Esophagus squamous epithelium (tissue), 5 donors: ENCODE results near the gene NPPC. TPM values are rescaled to one million over a fixed set of nuclear protein-coding genes. Genes with fewer than 3 reads are reported as not detected.

Source experiments
- DNase-seq: peaks from one replicate; lab custom pipeline; 2025; lab: John Stamatoyannopoulos, UW
- H3K27ac ChIP-seq, 4 donors: fragments of 200-600 bp; sonication (generic); one replicate each; pipeline ENCODE4 v1.5.1; 2016 to 2019; ENCODE audit warnings: mild to moderate bottlenecking in 1 of 4
- H3K27me3 ChIP-seq, 4 donors: fragments of 200-600 bp; sonication (generic); 1 replicate in 3 of 4; 2 replicates in 1 of 4; pipeline versions ENCODE4 v1.5.1 to v1.6.0; 2017 to 2021; ENCODE audit warnings: antibody characterized with exemption in 1 of 4
- H3K36me3 ChIP-seq, 3 donors: fragments of 200-600 bp; sonication (generic); one replicate each; pipeline ENCODE4 v1.5.1; 2016 to 2019
- H3K4me1 ChIP-seq, 3 donors: fragments of 200-600 bp; sonication (generic); one replicate each; pipeline ENCODE4 v1.5.1; 2017 to 2019
- H3K4me3 ChIP-seq, 4 donors: fragments of 200-600 bp; sonication (generic); 1 replicate in 3 of 4; 2 replicates in 1 of 4; pipeline ENCODE4 v1.5.1; 2016 to 2019; ENCODE audit warnings: mild to moderate bottlenecking in 2 of 4, moderate library complexity in 1 of 4
- H3K9me3 ChIP-seq, 3 donors: fragments of 200-600 bp; sonication (generic); one replicate each; pipeline ENCODE4 v1.5.1; 2016 to 2019
- POLR2A ChIP-seq, 4 donors: fragments of 450-650 bp; IDR thresholded peaks; one replicate each; pipeline ENCODE4 v1.6.1; 2017; ENCODE audit warnings: antibody characterized with exemption in 4 of 4, mild to moderate bottlenecking in 4 of 4, moderate library complexity in 3 of 4
- WGBS, 2 donors: methylation state at CpG; one replicate each; pipeline ENCODE4 v1.1.5; 2018; 5-methylcytosine and 5-hydroxymethylcytosine counted together
- intact Hi-C: fragments of 100-400 bp; cut with DNase I; formaldehyde crosslinking; loops from one replicate; pipeline ENCODE4 v1.15.0; 2022
- total RNA-seq, 4 donors: library from RNA; depleted of rRNA; stranded (reverse); fragments of >200 nt; gene quantifications; one replicate each; pipeline ENCODE4 v1.1.0, GENCODE V29; 2016
- TF ChIP-seq, protein P1 (sequence below), 6 experiments: fragments of 450-650 bp in 4 of 6; fragments of 200-600 bp in 2 of 6; sonication (generic) in 2 of 6; IDR thresholded peaks; one replicate each; pipeline ENCODE4 v1.5.1; 2016 to 2019; ENCODE audit warnings: antibody characterized with exemption in 6 of 6, mild to moderate bottlenecking in 4 of 6, moderate library complexity in 4 of 6
- donor health status: DM: yes; HTN: yes; CAD: no.

Gene NPPC
- total RNA-seq, 4 donors from 2014 or later = 0.49 to 11.2 TPM; not detected in 2

GRCh38 chr2:231908584-231908983, 17.6 kb downstream of the NPPC start:
- TF ChIP-seq POLR2A (IDR thresholded peaks at IDR 0.05) = no peak
- TF ChIP-seq, protein P1, sequence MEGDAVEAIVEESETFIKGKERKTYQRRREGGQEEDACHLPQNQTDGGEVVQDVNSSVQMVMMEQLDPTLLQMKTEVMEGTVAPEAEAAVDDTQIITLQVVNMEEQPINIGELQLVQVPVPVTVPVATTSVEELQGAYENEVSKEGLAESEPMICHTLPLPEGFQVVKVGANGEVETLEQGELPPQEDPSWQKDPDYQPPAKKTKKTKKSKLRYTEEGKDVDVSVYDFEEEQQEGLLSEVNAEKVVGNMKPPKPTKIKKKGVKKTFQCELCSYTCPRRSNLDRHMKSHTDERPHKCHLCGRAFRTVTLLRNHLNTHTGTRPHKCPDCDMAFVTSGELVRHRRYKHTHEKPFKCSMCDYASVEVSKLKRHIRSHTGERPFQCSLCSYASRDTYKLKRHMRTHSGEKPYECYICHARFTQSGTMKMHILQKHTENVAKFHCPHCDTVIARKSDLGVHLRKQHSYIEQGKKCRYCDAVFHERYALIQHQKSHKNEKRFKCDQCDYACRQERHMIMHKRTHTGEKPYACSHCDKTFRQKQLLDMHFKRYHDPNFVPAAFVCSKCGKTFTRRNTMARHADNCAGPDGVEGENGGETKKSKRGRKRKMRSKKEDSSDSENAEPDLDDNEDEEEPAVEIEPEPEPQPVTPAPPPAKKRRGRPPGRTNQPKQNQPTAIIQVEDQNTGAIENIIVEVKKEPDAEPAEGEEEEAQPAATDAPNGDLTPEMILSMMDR (IDR thresholded peaks at IDR 0.05) = no peak
- Histone ChIP-seq H3K27ac (no peak overlapping the region), H3K36me3 (no peaks in the 10 kb centered on the region), H3K27me3 (peaks cover 0 to 4% (median 0%) of the 10 kb centered on the region in 4 donors), H3K4me3 (no peak overlapping the region), H3K9me3 (no peaks in the 10 kb centered on the region), H3K4me1 (peaks cover 0 to 7% (median 0%) of the 10 kb centered on the region in 3 donors)
- intact Hi-C loops = loop anchor here (5.0 to 10.0 kb wide), 2 partner anchors 419 to 526 kb away; no protein-coding TSS in a partner anchor
- 90 to 91% methylated on average over 8 of the region's 8 CpGs for WGBS, 2 donors
- no peak for DNase-seq

DNA sequence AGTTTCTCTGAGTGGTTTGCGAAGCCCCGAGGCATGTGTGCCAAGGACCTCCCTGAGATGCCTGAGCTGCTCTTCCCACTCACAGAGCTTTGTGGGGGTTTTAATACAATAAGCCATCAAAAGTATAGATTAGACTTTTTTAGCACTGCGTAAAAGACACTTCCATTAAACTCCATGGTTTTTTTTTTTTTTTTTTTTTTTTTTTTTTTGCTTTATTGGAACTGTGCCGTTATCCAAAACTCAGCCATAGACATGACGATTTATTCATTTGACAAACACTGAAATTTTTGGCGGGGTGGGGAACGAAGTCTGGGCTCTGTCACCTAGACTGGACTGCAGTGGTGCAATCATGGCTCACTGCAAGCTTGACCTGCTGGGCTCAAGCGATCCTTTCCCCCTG, 18.4 kb downstream of the NPPC start:
- peaks cover 0 to 4% (median 0%) of the 10 kb centered on the region in 4 donors for H3K27me3 ChIP-seq

GRCh38 chr2:231905026-231905425, 21.2 kb downstream of the NPPC start:
- H3K27me3 ChIP-seq = peaks cover 0 to 15% (median 0%) of the 10 kb centered on the region in 4 donors
- no CpG with 5 or more reads among the region's 4 CpGs for WGBS, 2 donors
- H3K9me3 ChIP-seq = no peaks in the 10 kb centered on the region
- H3K27ac ChIP-seq = no peak overlapping the region
- no peak for TF ChIP-seq POLR2A (IDR thresholded peaks at IDR 0.05)
- TF ChIP-seq, protein P1 (IDR thresholded peaks at IDR 0.05) = no peak
- no peak overlapping the region for H3K4me3 ChIP-seq
- no peak for DNase-seq
- peaks cover 0 to 11% (median 0%) of the 10 kb centered on the region in 3 donors for H3K4me1 ChIP-seq
- no peaks in the 10 kb centered on the region for H3K36me3 ChIP-seq
- intact Hi-C loops = loop anchor here (5.0 to 10.0 kb wide), 2 partner anchors 422 to 530 kb away; no protein-coding TSS in a partner anchor

More for the DNA sequence above, 18.4 kb downstream of the NPPC start:
- no peak for DNase-seq
- Histone ChIP-seq H3K36me3 (no peaks in the 10 kb centered on the region), H3K27ac (no peak overlapping the region), H3K4me3 (no peak overlapping the region), H3K9me3 (no peaks in the 10 kb centered on the region), H3K4me1 (peaks cover 0 to 7% (median 0%) of the 10 kb centered on the region in 3 donors)
- intact Hi-C loops = loop anchor here (5.0 to 10.0 kb wide), 2 partner anchors 420 to 527 kb away; no protein-coding TSS in a partner anchor
- TF ChIP-seq, protein P1 (IDR thresholded peaks at IDR 0.05) = no peak
- TF ChIP-seq POLR2A (IDR thresholded peaks at IDR 0.05) = no peak
- 90 to 96% methylated on average over 8 of the region's 8 CpGs for WGBS, 2 donors

DNA sequence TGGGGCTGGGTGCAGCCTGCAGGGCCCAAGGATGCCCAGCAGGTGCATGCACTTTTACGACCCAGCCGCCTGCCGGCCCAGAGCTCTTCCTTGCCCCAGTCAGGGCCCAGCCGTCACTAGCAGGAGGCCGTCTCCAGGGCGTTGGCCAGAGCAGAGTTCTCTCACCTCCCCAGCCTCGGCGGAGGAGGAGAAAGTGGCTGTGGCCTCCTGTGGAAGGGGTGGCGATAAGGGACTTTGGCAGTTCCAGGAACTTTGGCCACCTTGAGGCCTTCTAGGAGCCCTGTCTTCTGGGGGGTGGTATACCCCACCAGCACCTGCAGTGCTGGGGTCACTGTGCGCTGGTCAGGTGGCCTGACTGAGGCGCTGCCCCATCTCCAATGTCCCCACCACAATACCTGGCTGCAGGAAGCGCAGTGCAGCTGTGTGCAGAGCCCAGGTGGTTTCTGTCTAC, 22.0 kb downstream of the NPPC start:
- intact Hi-C loops = loop anchor here (10.0 kb wide), 1 partner anchor 531 kb away; no protein-coding TSS in a partner anchor
- TF ChIP-seq POLR2A (IDR thresholded peaks at IDR 0.05) = no peak
- TF ChIP-seq, protein P1 (IDR thresholded peaks at IDR 0.05) = no peak

DNA sequence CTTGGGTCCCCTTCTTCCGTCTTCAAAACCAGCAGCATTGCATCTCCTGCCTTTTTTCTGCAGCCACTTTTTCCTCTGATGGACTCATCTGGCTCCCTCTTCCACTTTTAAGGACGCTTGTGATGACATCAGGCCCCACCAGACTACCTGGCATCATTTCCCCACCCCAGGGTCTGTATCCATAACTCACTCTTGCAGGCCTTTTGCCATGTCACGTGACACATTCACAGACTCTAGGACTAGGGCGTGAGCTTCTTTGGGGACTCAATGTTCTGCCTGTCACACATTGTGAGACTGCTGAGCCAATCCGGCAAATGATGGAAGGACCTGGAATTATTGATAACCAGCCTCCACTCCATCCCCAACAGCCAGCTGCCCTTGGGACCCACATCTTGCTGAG, 23.6 kb downstream of the NPPC start:
- H3K27me3 ChIP-seq = peaks cover 0 to 19% (median 0%) of the 10 kb centered on the region in 4 donors
- 70 to 76% methylated on average over 5 of the region's 5 CpGs for WGBS, 2 donors
- TF ChIP-seq POLR2A (IDR thresholded peaks at IDR 0.05) = no peak
- TF ChIP-seq, protein P1 (IDR thresholded peaks at IDR 0.05) = no peak
- intact Hi-C loops = loop anchor here (10.0 kb wide), 1 partner anchor 532 kb away; no protein-coding TSS in a partner anchor
- no peak overlapping the region for H3K4me3 ChIP-seq
- H3K4me1 ChIP-seq = peaks cover 0 to 11% (median 0%) of the 10 kb centered on the region in 3 donors
- H3K27ac ChIP-seq = no peak overlapping the region
- H3K36me3 ChIP-seq = no peaks in the 10 kb centered on the region
- H3K9me3 ChIP-seq = no peaks in the 10 kb centered on the region
- no peak for DNase-seq

More for the DNA sequence above, 22.0 kb downstream of the NPPC start:
- Histone ChIP-seq H3K9me3 (no peaks in the 10 kb centered on the region), H3K27me3 (peaks cover 0 to 15% (median 0%) of the 10 kb centered on the region in 4 donors), H3K36me3 (no peaks in the 10 kb centered on the region), H3K27ac (no peak overlapping the region), H3K4me3 (no peak overlapping the region), H3K4me1 (peaks cover 0 to 11% (median 0%) of the 10 kb centered on the region in 3 donors)
- no peak for DNase-seq
- 89% methylated on average over 5 of the region's 12 CpGs; no CpG with 5 or more reads in 1 of the 2 donors for WGBS, 2 donors
